NCI-H524 treated with DMSO at 0.1 percent for 48 hours (cell line): ENCODE measurements around the gene SIAH2.

Source experiments
- DNase-seq: peaks from one replicate; lab custom pipeline; 2025; lab: John Stamatoyannopoulos, UW

SIAH2 gene

GRCh38 chr3:150747886-150748683 lies 14.9 kb downstream of the SIAH2 start:
- no peak for DNase-seq

- no peak for DNase-seq
These were observed 16.0 kb downstream of the SIAH2 start for GRCh38 chr3:150746791-150747590.

DNA sequence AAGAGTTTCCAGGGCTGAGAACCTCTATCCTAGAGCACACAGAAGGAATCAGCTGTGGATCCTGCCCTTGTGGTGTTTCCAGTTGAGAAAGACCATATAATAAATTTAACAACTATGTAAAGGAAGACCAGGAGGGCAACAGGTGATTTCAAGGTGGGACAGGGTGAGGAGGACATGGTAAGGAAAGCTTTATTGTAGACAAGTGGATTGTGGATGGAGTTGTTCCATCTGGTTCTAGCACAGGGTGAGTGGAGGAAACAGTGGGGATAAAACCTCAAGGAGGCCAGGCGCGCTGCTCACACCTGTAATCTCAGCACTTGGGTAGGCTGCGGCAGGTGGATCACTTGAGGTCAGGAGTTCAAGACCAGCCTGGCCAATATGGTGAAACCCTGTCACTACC lies 17.1 kb downstream of the SIAH2 start:
- no peak for DNase-seq

GRCh38 chr3:150744919-150745211 lies 18.1 kb downstream of the SIAH2 start:
- DNase-seq, result no peak

DNA sequence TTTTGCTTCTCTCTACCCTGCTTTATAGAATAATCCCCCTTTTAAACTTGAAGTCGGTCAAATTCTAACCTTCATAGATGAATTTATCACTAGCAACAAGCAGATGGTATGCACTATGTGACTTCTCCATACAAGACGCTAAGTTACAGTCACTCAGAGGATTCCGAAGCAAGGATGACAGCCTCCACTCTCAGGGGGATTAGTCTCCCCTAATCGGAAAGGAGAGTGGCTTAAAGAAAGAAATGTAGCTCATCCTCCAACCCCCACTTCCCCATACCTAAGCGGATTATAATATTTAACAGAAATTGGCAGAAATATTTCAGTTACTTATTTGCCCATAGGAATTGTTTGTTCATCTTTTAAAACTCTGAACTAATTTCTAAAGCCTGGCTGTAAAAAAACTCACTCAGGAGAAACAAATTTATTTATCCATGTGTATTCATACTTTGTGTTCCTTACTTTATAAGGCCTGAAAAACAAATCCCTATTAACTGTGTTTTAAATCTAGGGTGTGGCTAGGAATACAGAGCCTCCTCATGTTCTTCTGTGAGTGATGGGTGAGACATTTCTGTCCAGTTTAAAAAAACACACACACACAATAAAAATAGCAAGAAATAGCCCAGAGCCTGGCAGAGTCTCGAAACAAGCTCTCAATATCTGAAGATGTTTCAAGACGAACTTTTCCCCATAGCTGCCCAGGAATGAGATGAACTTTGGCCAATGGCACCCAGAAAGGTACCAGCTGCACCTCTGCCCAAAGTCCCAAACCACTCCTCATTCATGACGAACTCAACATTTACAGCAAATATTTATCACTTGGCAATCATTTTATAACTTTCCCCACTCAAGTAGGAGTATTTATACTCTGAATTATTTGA lies 18.7 kb downstream of the SIAH2 start:
- peak; percentile 88 for DNase-seq

- DNase-seq, result no peak
These were observed 19.5 kb downstream of the SIAH2 start for GRCh38 chr3:150743508-150743907.

DNA sequence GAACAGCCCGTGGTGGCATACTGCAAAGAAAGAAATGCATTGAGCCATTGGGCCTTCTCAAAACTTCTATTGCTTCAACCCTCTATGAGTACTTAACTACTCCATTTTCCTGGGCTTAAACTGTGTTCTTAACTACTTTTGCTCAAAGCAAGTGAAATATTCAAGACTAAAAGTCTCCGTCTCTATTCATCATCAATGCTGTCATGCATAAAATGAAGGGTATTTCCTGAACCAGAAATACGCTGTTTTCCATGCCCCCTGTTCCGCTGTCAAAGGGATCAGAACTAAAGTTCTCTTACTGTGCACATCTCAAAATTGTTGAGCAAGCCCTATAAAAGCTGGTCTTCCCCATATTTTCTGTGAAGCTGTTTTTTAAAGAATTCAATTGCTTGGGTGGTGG lies 20.3 kb downstream of the SIAH2 start:
- DNase-seq, result no peak

GRCh38 chr3:150742141-150742523 lies 20.8 kb downstream of the SIAH2 start:
- no peak for DNase-seq

DNA sequence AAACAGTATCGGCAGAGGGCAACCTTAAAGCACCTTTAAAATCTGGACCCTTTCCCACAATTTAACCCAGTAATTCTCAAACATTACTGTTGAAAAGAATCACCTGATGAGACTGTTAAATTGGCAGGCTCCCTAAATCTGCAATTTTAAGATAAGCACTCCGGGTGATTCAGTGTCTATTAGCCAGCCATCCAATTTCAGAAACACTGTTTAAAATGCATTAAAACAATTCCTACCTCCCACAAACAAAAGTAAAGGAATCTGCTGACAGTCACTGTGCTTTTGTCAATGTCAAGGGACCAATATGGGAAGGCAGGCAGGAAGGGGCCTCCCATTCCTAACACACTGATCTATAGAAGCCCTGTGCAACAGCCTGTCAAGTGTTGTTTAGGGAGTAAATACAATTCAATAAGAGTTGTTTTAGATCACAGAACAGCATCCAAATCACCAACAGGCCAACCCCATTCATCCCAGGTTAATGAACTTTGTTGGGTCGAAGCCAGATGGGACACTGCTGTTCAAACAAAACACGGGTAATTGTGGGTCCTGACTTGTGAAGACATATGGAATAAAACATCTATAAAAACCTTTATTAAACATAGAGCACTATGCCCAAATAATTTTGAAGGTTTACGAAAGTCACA lies 21.4 kb downstream of the SIAH2 start:
- DNase-seq, result no peak

- DNase-seq, result no peak
These were observed 22.1 kb downstream of the SIAH2 start for GRCh38 chr3:150740733-150741496.

- no peak for DNase-seq
These were observed 22.9 kb downstream of the SIAH2 start for GRCh38 chr3:150739877-150740645.

- no peak for DNase-seq
These were observed 23.6 kb downstream of the SIAH2 start for GRCh38 chr3:150739200-150739863.

DNA sequence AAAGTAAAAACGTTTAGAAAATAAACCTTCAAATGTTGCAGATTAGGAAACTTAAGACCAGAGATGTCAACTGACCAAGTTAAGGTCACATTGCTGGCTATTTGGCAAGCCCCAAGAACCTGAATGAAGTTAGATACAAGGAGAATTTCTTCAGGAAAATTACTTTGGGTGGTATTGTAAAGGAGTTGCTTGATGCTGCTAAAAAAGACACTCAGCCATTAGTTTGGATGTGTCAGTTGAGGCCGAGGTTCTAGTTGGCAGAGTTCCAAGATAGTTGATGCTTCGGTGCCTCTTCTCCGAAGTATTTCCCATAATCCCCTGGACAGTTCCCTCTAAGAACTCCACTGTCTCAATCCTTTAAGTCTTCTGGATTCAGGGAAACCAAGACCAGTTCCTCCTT lies 24.3 kb downstream of the SIAH2 start:
- no peak for DNase-seq

DNA sequence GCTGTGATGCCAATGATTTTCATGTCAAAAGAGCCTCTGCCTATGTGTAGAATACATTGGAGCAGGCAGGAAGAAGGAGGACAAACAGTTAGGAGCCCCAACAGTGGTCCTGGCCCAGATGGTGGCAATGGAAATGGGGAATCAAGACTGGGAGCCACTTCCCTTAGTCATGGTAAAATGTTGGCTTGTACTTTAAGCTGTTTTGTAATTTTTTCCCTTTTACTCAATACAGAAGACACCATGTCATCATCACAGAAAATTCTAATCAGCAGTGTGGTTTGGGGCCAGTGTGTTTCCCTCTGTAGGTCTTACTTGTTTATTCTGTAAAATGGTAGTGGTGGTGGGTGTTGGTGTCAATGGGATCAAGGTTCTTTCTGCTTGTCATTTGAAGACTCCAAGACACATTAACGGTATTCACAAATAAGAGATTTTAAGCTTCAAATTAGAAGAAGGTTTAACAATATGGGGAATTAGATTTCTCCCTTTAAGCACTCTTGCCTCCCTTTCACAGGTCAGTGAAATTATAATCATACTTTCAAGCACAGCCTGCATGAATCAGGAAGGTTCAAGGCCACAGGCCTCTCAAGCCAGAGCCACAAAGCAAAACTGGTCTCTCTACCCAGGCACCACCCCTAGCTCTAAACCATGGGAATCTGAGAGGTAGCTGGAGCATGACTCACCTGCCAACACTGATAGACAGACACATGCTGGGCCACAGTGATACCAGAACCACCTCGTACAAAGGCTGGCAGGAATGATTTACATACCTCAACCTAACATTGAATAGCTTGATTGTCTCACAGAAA lies 24.9 kb downstream of the SIAH2 start:
- DNase-seq, result no peak

- DNase-seq, result no peak
These were observed 25.8 kb downstream of the SIAH2 start for GRCh38 chr3:150736903-150737832.

GRCh38 chr3:150736316-150736719 lies 26.7 kb downstream of the SIAH2 start:
- DNase-seq, result no peak

DNA sequence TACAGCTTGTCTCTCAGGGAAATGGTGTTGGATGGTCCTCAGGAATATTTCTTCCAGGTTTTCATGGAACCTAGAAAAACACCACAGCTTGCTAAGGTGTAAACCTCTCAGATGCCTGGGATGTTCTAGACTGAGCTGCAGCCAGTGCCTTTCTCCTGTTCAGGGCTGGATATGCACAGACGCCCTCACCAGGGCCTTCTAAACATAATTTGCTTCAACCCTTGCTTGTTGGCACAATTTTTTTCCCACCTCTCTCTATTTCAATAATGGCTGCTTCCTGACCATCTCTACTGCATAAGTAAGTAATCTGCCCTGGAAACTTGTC lies 28.2 kb downstream of the SIAH2 start:
- DNase-seq, result no peak
